UCSD-AML1 (cell line): Measurements from ENCODE around the gene MAML3.
A peak's percentile ranks its signal among the peaks of the same experiment; 100 is the strongest.
"Not testable (repeated sequence)": the region's sequence is repeated elsewhere in the genome, so short reads cannot be mapped to it uniquely, and the experiment has no call there.

Experiments
- DNase-seq: peaks from one replicate; lab custom pipeline; 2025; ENCODE audit not compliant: unreplicated experiment; lab: John Stamatoyannopoulos, UW

MAML3 gene

DNA sequence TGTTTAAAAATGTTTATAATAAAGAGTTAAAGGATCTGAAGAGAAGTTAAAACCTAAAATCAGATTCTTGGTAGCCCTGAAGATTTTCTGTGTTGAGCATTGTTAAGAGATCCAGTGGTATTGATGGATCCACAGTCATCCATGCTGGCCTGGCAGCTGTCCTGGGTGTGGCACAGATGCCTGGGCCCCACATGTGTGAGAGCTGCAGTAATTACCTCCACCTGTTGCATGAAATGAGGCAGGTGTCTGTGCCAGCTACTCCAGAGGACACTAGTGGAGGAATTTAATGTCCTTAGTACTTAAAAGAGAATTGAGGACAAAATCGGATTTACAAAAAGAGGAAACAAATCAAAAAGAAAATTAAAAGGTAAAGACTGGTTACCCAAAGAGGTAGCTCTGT is 444.3 kb downstream of the MAML3 start:
- DNase-seq, result no peak

DNA sequence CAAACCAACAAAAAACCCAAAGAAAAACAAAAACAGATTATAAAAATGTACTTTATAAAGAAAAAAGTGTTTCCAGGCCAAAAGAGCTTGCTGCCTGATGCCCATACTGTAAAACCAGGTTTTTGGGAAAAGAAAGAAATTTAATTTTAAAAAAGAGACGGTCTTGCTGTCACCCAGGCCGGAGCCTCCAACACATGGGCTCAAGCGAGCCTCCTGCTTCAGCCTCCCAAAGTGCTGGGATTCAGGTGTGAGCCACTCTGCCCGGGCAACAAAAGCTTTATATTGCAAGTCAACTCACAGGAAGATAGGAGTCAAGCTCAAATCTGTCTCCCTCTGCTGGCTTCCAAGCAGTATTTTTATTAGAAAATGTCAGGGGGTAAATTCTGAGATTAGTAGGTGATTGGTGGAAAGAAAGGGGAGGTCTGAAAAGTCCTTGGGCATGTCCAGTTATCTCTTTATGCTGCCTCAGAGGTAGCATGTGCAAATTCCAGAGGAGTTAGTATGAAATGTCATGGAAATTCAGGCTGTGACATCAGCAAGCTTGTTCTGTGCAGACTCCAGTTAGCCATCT is 449.0 kb downstream of the MAML3 start:
- no peak for DNase-seq

DNA sequence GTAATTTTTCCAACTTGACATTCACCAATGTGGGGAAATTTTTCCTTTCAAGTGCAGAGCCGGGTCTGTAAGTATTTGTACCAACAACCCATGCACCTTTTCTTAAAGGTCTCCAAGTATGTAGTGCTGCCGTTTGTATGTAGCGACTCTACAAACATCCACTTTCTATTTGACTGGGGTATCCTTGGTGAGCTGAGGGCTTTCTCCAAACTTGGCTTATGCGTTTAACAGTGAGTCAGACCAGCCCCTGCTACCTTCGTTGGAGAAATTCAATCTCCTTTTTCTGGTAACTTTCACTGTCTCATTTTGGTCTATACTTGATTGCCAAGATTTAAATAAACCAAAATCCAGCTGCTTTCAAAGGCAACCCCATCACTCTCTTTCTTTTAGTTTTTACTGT is 453.4 kb downstream of the MAML3 start:
- no peak for DNase-seq

DNA sequence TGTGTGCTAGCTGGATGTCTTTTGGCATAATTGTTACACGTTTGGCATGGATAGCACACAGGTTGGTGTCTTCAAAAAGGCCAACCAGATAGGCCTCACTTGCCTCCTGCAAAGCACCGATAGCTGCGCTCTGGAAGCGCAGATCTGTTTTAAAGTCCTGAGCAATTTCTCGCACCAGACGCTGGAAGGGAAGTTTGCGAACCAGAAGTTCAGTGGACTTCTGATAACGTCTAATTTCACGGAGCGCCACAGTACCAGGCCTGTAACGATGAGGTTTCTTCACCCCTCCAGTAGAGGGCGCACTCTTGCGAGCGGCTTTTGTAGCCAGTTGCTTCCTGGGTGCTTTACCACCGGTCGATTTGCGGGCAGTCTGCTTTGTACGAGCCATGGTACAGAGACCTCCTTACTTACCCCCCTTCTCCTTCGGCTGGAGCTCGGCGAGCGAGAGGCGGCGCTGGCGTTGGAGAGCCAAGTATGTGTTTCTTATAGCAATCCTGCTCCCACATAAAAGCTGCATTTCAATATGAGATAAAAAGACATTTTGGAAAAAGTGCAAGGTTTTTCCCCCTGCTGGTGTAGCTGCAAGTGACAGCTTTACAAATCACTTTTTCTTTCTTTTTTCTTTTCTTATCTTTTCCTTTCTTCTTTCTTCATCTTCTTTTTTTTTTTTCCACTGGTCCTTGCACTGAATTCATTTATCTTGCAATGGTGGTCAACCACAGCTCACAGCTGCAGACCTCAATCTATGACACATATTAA is 455.6 kb downstream of the MAML3 start:
- not testable (repeated sequence) for DNase-seq

DNA sequence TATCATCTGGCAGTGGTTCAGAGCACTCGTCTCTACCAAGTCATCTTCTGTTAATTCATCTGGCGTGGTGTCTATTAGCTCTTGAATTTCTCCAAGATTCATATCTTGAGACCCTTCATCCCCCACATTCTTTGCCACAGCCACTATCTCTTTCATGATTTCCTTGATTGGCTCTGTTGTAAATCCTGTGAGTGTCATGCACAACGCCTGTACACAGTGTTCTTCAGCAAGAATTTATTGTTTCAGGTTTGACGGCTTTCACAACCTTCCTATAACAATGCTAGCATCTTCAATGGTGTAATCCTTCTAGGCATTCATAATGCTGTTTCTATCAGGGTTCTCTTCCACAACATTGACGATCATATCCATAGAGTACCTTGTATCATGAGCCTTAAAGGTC is 457.5 kb downstream of the MAML3 start:
- DNase-seq, result no peak

DNA sequence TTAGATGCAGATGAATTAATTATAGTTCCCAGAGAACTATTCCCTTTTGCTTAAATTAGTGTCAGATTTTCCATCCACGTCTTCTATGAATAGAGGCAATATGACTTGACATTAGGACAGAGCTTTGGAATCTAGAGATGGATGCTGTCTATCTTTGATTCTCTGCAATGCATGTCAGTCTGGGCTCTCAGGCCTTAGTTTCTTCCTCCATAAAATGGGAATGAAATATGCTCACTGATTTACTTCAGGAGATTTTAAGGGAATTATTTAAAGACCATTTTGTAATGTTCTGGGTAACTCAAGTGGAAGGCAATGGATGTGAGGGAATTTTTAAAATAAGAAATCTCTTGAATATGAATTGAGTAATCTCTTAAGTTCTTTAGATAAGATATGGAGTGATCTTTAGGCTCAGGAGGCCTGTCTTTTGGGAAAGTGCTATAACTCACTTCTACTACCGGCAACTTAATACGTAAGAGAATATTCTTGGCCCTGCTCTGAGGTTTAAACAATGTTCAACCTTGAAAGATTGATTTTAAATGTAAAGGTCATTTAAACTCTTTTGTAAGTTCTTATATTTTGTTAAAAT is 459.4 kb downstream of the MAML3 start:
- DNase-seq, result no peak

DNA sequence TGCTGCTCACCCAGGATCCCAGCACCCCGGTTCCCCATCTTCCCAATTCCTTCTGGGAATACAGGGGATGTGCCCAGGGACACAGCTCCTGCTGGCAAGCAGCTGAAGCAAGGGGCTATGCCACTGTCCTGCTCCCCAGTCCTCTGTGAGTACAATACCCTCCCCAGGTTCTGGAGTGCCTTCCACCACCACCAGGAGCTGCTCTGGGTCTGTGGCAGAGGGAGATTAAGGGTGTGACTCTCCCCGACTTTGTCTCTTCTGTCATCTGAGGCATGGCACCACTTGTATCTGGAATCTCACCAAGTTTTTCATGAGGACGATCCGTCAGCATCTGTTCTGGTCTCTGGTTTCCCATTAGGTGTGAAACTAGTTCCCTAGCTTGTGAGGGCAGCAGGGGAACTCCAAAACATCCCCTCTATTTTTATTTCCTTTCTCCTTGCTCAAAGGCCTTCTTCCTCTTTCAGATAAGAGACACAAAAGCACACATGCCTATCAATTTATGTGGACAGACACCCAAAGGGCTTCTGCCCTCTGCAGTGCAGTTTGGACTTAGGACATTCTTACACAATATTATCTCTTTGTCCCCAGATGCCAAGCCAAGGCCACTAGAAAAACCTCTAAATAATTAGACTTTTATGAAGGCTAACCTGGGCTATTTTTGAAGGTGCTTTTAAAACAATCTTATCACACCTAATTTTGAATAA is 461.5 kb downstream of the MAML3 start:
- DNase-seq, result peak; percentile 31

DNA sequence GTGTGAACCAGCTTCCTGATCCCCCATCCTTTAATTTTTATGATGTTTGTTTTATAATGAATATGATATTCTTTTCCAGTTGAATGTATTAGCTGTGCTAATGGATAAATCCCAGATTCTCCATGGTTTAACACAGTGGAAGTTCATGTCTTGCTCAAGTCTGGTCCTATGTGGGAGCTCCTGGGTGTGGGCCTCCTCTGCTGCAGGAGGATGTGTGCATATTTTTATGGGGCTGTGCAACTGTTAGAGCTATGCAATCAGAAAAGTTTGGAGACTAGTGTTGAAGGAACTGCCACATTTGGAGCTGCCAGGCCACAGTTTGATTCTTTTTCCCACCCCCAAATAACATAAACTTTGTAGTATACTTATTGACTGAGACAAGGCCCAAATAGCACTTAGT is 463.6 kb downstream of the MAML3 start:
- DNase-seq, result no peak

DNA sequence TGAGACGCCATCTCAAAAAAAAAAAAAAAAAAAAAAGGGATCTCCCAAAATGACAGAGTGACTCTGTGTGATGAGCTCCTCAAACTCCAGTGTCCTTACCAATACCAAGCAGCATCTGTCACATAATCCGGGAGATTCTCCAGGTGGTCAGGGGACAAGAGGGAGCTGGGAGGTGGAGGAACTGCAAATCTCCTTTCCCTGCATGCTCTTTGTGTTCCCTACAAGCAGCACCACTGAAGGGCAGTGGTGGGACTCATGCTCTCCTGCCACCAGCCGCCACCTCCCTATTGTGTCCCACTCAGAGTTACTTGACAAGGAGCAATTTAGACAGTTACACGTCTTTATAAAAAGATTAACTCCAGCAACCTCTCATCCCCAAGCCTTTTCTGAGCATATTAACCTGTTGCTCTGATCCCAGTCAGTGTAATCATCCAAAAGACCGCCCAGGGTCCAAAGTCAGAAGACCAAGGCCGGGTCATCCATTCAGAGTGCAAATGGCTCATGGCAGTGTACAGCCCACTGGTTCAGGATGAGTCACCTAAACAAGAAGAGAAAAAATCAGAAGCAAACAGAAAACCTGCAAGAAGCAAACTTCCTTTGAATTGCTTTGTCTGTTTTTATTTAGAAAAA is 464.8 kb downstream of the MAML3 start:
- no peak for DNase-seq

DNA sequence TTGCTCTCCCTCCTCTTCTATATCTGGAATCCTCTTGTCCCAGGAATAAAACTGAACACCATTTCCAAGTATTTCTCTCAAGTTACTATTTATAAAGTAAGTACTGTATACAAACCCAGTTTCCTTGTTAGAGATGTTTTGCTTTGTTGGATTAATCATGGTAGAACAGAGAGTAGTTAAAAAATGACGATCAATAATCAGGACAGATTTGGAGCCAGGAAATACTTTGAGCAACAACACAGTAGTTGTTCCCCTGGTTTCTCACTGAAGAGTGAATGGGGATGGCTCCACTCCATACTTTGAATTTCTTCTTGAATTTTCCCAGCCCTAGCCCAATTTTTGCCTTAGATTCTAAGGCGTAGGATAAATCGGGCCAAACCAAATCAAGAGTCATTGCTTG is 467.0 kb downstream of the MAML3 start:
- no peak for DNase-seq

DNA sequence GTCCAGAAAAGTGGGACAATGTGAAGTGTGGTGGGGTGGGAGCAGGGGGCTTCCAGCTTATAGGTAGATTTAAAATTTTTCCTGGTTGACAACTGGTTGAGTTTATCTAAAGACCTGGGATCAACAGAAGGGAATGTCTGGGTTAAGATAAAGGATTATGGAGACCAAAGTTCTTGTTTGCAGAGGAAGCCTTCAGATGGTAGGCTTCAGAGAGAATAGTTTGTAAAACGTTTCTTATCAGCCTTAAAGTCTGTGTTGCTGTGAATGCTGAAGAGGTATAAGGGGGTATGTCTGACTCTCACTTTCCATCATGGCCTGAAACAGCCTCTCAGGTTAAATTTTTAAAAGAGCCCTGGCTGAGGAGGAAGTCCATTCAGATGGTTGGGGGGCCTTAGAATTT is 467.9 kb downstream of the MAML3 start:
- no peak for DNase-seq

DNA sequence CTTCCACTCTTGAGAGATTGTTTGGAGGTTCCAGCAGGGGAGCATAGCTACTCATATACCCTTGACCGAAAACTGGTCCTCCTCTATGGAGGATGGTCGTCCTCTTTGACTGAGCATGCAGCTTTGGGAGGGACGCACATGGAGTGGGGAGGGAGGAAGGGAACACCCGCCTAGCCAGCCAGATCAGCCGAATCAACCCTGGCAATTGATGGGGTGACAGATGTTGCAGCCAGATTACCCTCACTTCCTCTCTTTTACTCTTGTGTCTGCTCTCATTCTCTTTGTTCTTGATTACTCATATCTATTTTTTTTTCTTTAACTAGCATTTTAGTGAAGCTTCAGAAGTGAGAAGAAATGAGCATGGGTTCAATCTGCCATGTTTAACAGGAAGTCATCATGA is 468.8 kb downstream of the MAML3 start:
- no peak for DNase-seq

DNA sequence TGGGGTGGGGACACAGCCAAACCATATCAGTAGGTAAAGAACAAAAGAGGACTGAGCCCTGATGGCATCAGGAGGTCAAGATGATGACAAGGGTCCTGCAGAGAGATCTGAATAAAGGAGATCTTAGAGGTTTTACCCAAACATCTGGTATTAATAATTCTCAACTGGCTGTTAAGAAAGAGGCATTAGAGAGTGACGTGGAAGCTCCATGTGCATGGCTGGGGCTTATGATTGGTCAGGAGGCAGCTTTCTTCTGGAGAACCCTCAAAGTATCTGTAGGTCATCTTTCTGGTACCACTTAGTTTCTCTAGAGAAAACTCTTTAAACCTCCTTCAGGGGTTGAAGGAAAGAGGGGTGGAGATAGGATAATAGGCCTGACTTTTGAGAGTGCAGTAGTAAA is 469.6 kb downstream of the MAML3 start:
- no peak for DNase-seq

DNA sequence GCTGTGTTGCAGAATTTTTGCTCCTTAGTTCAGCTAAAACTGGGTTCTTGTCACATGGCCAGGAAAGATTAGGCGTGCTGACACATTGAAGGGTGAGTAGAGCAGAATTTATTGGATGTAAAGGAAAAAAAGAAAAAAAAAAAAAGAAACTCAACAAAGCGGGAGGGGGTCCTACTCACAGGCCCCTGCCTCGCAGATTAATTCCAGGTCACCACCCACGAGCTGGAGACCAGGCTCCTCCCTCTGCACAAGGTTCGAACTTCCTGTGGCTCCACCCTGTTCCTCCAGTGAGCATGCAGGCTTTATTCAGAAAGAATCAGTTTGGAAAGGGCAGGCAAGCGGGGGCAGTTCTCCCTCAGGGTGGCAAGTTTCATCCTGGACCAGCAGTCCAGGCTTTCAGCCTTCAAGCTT is 471.2 kb downstream of the MAML3 start:
- DNase-seq, result no peak

DNA sequence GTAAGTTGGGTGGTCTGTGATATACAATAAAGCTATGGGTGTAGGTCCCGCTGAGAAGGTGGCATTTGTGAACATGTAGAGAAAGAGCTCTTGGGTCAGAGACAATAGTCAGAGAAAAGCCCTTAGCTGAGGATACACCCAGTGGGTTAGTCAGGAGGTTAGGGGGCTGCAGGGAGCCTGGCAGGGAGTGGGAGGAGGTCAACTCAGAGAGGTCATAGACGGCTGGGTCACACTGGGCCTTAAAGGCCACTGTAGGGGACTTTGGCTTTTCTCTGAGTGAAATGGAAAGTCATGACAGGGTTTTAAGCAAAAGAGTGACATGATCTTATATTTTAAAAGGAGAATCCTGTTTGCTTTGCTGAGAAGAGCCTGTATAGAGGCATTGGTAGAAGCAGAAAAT is 471.7 kb downstream of the MAML3 start:
- no peak for DNase-seq

DNA sequence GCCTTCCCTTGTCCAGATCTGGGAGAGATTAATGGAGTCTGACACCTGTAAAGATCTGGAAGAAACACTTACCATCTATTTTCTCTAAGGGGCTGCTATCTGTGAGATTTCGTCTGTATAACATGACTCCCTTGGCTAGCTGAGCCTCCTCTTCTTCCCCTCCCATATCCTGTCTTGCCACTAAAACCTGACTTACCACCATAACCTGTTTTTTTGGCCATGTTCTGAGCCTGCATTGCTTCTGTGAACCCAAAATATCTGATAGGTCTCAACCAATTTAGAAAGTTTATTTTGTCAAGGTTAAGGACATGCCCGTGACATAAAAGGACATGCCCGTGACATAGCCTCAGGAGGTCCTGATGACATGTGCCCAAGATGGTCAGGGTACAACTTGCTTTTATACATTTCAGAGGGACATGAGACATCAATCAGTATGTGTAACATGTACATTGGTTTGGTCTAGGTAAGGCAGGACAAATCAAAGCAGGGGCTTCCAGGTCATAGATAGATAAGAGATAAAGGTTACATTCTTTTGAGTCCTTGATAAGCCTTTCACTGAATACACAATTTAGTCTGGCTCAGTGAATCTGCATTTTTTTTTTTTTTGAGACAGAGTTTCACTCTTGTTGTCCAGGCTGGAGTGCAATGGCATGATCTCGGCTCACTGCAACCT is 476.9 kb downstream of the MAML3 start:
- DNase-seq, result no peak

DNA sequence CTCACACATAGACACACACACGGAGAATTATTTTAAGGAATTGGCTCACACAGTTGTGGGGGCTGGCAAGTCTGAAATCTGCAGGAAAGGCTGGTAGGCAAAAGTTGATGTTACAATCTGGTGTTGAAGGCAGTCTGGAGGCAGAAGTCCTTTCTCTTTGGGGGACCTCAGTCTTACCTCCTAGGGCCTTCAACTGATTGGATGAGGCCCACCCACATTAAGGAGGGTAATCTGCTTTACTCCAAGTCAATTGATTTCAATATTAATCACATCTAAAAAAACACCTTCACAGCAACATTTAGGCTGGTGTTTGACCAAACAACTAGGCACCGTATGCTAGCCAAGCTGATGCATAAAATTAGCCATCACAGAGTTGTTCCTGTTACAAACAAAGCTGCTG is 477.6 kb downstream of the MAML3 start:
- DNase-seq, result no peak

DNA sequence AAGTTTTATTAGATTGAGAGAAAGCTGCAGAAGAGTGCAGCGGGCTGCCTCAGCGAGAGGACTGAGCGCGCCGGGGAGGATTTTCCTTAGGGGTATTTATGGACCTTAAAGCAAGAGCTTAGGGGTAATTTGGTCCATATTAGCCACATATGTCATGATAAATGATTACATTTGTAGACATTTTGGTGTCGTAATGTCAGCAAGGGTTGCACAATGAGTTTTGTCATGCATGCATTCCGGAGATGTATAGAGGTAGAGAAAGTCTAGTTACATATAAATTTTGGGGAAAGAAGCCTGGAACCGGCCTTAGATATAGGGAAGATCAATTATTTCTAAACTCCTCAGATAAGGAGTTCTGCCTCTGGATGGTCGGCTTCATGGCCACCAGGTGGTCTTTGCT is 478.3 kb downstream of the MAML3 start:
- no peak for DNase-seq

DNA sequence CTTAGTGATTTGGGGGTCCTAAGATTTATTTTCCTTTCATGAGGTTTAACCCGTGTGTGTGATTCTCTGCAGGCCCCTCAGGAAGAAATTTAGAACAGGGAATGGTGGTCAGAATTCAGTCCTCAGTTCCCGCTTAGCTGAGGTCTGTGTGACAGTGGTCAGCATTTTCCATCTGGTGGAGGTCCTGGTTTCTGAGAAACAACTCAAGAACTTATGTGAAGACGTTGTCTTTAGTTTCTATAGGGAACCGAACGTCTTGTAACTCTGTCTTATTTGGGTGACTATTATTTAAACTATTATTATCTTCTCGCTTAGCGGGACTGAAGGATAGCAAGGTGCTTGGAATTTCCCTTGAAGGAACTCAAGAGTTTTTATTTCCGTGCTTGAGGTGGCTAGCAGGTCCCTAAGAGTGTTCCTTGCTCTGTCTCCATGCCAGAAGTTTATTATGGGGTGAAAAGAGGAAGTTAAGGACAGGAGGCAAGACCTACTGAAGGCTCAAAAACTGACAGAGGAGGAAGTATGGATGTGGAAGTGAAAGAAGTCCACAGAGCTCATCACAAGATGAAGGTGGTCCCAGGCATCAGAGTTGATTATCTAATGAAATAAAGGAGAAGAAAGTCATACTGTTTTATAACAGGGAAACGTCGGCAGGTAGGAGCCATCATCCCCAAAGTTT is 479.0 kb downstream of the MAML3 start:
- DNase-seq, result no peak

DNA sequence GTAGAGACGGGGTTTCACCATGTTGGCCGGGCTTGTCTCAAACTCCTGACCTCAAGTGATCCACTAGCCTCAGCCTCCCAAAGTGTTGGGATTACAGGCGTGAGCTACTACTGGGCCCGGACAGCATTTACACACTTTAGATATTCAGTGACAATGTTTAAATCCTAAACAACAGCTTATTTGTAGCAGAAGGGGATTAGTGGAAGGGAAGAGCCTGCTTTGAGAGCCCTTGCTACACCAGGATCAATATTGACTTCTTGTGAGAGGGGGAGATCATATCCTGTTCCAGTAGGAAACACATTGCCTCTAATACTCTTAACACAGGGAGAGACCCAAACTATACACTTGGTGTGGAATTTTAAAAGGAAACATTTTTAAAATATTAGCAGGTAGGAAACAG is 481.3 kb downstream of the MAML3 start:
- DNase-seq, result no peak

DNA sequence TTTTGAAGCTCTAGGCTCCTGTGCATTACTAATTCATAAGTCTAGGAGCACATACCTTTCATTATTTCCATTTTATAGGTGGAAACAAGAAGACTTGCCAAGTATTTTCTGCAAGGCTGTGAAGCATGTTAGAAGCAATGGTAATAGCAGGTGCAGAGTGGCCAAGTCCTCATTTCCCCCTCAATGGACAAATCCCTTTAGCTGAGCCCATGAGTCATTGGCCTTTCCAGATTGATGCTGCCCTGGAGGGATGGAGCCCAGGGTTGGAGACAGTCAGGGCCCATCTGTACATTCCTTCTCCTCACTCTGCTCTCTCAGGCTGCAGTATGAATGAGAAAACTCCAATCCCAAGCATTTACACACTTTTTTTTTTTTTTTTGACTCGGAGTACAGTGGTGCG is 481.8 kb downstream of the MAML3 start:
- DNase-seq, result no peak
